GM19193 (cell line): ENCODE data around the gene ZNF410.
A peak's percentile ranks its signal among the peaks of the same experiment; 100 is the strongest.

Experiments
- POLR2A ChIP-seq: IDR thresholded peaks from 4 replicates; pipeline ENCODE4 v1.6.1; 2011; ENCODE audit not compliant: insufficient read depth, insufficient read length; ENCODE audit errors: extremely low read depth

The ZNF410 gene

GRCh38 chr14:73937012-73937411 lies 50.4 kb downstream of the ZNF410 start:
- no peak for TF ChIP-seq POLR2A

GRCh38 chr14:73942180-73942579 lies 55.5 kb downstream of the ZNF410 start:
- TF ChIP-seq POLR2A: no peak

DNA sequence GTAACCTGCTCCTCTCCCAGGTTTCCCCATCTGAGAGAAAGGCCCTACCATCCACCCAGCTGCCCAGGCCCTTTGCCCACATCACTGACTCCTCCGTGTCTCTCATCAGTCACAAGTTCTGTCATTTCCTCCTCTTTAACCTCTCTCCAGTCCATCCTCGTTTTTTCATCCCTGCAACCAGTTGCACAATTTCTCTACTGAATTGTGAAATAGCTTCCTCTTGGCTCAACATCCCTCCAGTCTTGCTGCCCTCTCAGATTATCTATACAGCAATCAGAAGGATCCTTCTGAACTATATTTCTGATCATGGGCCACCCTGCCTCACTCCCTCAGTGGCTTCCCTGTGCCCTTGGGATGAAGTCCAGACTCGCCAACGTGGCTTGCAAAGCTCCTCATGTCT lies 56.4 kb downstream of the ZNF410 start:
- no peak for TF ChIP-seq POLR2A

DNA sequence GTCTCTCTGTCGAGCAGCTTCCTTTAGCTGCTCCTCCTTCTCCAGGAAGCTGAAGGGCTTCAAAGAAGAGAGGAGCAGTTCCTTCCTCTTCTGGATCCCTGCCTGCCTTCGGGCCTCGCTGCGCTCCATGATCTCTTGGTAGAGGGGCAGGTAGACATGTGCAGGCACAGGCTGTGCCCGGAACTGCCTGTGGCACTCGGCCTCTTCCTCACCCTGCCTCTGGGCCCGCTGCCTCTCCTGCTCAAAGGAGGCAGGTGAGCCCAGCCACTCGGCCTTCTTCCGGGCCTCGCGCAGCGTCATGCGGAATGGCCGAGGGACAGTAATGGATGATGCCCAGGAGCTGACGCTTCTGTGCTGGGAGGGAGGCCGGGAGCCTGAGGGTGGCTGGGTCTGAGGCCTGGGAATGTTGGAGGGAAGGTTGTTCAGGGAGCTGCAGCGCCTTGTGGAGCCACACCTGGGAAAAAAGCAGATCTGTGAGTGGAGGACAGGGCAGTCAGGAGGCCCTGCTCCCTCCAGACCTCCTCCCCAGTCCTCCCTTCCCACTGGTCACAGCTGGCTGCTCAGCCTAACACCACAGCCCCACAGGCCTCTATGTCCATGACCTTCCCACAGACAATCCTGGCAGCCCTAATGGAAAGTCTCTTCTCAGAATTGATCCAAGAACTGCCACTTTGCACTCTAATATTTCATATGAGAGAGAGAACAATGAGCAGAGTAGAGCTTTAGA lies 57.9 kb downstream of the ZNF410 start:
- TF ChIP-seq POLR2A: no peak

DNA sequence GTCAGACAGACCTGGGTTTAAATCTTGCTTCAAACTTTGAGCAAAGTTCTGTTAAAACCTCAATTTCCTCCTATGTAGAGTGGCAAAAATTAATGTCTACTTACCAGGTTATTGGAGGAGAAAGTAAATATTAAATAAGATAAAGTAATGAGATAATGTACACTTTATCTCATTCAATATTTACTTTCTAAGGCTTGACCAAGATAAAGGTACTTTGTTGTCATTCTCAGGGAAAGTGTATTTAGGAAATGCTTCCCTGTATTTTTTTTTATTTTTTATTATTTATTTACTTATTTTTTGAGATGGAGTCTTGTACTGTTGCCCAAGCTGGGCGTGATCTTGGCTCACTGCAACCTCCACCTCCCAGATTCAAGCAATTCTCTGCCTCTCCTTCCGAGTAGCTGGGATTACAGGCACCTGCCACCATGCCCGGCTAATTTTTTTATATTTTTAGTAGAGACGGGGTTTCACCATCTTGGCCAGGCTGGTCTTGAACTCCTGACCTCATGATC lies 58.6 kb downstream of the ZNF410 start:
- TF ChIP-seq POLR2A: no peak

DNA sequence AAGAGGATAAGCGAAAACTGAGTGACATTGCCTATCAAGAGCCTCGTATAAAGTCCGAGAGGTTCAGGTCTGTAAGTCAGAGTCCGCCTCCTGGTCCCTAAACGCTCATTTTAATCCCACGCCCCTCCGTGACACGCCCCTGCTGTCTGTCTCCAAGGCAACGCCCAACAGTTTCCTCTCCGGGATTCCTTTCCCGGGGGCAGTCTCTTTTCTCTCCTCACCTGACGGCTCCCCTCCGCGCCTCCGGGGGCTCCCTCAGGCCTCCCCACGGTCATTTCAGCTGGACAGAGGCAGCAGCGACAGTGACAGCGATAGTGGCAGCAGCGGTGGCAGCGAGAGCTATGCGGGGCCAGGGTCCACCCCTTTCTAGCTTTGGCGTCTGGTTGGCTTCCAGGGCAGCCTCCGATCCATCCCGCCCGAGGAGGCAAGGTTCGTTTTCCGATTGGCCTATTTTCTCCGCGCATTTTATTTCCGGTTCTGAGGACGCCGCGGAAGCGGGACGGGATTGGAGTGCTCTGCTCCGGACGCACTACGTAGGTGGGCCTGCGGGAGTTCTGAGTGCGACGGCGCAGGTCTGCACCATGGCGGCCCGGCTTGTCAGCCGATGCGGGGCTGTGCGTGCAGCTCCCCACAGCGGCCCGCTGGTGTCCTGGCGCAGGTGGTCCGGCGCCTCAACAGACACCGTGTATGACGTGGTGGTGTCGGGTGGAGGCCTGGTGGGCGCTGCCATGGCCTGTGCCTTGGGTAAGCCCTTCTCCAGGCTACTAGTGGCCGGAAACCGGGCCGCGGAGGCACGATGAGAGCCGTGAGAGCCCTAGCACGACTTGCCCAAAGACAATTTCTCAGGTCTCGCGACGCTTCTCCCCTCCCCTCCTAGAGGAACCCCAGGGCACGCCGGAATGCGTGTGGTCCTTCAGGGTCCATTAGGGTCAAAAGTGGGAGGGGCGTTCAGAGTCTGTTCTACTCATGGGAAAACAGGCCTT lies 63.4 kb downstream of the ZNF410 start, which contains the start of the genes COQ6 and FAM161B:
TSS of gene COQ6 (plus strand) at position 551 of the 983 bp plus-strand sequence. CDS start at position 582, 31 bp downstream.
TSS of gene FAM161B (minus strand) at position 343 of the 983 bp plus-strand sequence. CDS start at position 275, 68 bp downstream.
- TF ChIP-seq POLR2A: peak; percentile 91

DNA sequence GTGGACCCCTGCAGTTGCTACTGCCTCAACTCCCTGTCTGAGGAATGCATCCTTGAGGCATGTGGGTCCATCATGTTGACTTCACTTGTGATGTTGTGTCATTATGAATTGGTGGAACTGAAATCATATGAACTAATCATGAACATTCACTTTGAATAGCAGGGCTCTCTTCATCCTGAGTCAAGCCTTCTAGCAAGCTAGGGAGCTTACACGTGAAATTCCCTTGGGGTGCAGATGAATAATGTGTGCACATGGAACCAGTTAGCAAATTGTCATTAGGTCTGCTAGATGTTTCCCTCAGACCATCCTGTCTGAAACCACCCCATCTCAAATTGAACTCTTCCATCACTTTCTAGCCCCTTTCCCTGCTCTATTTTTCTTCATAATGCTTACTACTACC lies 67.1 kb downstream of the ZNF410 start:
- no peak for TF ChIP-seq POLR2A

- TF ChIP-seq POLR2A: no peak
Observed at GRCh38 chr14:73955674-73956073, 69.0 kb downstream of the ZNF410 start.

GRCh38 chr14:73958591-73958990 lies 71.9 kb downstream of the ZNF410 start:
- TF ChIP-seq POLR2A: no peak

DNA sequence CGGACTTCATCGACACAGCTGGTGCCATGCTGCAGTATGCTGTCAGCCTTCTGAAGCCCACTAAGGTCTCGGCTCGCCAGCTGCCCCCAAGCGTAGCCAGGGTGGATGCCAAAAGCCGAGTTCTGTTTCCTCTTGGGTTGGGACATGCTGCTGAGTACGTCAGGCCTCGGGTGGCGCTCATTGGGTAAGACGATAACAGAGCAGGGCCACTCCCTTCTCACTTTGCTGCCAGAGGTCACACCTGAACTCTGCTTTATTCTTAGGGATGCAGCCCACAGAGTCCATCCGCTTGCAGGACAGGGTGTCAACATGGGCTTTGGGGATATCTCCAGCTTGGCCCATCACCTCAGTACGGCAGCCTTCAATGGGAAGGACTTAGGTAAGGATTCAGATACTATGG lies 74.5 kb downstream of the ZNF410 start:
- no peak for TF ChIP-seq POLR2A

- TF ChIP-seq POLR2A: no peak
Observed at GRCh38 chr14:73965216-73965615, 78.6 kb downstream of the ZNF410 start.

- TF ChIP-seq POLR2A: no peak
Observed at GRCh38 chr14:73968885-73969284, 82.2 kb downstream of the ZNF410 start.

- TF ChIP-seq POLR2A: no peak
Observed at GRCh38 chr14:73973497-73973896, 86.8 kb downstream of the ZNF410 start.

GRCh38 chr14:73976125-73976524 lies 89.5 kb downstream of the ZNF410 start:
- TF ChIP-seq POLR2A: no peak

DNA sequence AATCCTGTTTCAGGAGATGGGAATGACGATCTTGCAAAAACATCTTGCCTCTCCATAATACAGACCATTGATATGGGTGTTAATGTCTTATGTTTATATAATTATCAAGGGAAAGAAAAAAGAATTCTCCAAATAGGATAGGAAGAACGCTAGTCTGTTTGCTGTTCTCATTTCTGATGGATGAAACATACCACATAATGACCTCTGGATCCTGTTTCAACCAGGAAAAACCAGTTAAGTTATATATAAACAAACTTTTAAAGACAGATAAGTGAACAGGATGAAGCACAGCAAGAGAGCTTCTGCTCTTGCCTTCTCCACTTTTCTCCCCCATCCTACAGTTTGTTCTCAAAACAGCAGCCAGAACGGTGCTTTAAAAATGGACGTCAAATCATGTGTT lies 91.2 kb downstream of the ZNF410 start:
- TF ChIP-seq POLR2A: no peak
